Neural cell (in vitro differentiated cells): ENCODE results near the gene AKT1.

ENCODE experiments used
- EZH2 ChIP-seq: fragments of 200-600, 300-800 bp; shearing (Covaris generic), sonication (generic); IDR thresholded peaks from 2 replicates; pipeline ENCODE4 v1.6.1; 2014; ENCODE audit warnings: antibody characterized with exemption, low read length, borderline replicate concordance, mild to moderate bottlenecking; ENCODE audit not compliant: insufficient read depth, poor library complexity, severe bottlenecking
- MXI1 ChIP-seq: fragments of 450-650 bp; conservative IDR thresholded peaks from 2 replicates; pipeline ENCODE4 v1.6.1; 2014; ENCODE audit warnings: antibody characterized with exemption, mild to moderate bottlenecking; ENCODE audit not compliant: poor library complexity, severe bottlenecking
- POLR2AphosphoS5 ChIP-seq: IDR thresholded peaks from 2 replicates; pipeline ENCODE4 v1.6.1; 2012
- TF ChIP-seq, protein P1 (sequence below): fragments of 450-650 bp; IDR thresholded peaks from 2 replicates; pipeline ENCODE4 v1.5.1; 2014; ENCODE audit warnings: antibody characterized with exemption, mild to moderate bottlenecking, moderate library complexity; ENCODE audit not compliant: poor library complexity, severe bottlenecking
- TF ChIP-seq, protein P2 (sequence below): IDR thresholded peaks from 2 replicates; pipeline ENCODE4 v1.6.1; 2012; ENCODE audit warnings: borderline replicate concordance

DNA sequence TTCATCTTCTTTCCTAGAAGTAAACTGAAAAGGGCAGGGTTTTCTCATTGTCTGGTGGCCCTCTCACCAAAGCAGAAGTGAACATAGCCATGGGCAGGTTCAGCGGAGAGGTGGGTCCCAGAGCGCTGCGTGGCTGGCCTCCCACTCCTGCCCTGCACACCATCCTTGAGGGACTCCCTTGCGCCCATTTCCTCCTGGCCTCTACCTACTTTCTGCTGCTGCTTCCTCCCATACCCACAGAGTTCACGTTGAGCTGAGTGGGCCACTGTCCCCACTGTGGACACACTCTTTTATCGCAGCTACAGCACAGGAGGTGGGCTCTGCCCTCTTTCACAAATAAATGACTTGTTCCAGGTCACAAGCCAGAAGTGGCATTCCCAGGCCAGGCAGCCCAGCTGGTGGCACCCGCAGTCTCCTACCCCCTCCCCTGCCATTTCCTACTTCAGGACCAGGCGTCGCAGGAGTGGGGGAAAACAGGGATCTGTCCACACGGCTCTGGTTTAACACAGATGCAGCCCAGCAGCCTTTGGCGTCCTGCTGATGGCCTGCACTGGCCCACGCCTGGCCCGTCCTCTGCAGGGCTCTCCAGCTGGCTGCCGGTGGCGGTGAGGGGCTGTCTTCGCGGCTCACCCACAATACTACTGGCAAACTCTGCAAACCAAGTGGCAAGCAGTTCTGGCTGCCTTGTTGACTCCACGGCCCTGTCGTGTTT is 37.7 kb downstream of the AKT1 start:
- TF ChIP-seq EZH2 (no peak), POLR2AphosphoS5 (no peak), MXI1 (no peak)
- TF ChIP-seq, protein P1, sequence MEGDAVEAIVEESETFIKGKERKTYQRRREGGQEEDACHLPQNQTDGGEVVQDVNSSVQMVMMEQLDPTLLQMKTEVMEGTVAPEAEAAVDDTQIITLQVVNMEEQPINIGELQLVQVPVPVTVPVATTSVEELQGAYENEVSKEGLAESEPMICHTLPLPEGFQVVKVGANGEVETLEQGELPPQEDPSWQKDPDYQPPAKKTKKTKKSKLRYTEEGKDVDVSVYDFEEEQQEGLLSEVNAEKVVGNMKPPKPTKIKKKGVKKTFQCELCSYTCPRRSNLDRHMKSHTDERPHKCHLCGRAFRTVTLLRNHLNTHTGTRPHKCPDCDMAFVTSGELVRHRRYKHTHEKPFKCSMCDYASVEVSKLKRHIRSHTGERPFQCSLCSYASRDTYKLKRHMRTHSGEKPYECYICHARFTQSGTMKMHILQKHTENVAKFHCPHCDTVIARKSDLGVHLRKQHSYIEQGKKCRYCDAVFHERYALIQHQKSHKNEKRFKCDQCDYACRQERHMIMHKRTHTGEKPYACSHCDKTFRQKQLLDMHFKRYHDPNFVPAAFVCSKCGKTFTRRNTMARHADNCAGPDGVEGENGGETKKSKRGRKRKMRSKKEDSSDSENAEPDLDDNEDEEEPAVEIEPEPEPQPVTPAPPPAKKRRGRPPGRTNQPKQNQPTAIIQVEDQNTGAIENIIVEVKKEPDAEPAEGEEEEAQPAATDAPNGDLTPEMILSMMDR: no peak
- TF ChIP-seq, protein P2, sequence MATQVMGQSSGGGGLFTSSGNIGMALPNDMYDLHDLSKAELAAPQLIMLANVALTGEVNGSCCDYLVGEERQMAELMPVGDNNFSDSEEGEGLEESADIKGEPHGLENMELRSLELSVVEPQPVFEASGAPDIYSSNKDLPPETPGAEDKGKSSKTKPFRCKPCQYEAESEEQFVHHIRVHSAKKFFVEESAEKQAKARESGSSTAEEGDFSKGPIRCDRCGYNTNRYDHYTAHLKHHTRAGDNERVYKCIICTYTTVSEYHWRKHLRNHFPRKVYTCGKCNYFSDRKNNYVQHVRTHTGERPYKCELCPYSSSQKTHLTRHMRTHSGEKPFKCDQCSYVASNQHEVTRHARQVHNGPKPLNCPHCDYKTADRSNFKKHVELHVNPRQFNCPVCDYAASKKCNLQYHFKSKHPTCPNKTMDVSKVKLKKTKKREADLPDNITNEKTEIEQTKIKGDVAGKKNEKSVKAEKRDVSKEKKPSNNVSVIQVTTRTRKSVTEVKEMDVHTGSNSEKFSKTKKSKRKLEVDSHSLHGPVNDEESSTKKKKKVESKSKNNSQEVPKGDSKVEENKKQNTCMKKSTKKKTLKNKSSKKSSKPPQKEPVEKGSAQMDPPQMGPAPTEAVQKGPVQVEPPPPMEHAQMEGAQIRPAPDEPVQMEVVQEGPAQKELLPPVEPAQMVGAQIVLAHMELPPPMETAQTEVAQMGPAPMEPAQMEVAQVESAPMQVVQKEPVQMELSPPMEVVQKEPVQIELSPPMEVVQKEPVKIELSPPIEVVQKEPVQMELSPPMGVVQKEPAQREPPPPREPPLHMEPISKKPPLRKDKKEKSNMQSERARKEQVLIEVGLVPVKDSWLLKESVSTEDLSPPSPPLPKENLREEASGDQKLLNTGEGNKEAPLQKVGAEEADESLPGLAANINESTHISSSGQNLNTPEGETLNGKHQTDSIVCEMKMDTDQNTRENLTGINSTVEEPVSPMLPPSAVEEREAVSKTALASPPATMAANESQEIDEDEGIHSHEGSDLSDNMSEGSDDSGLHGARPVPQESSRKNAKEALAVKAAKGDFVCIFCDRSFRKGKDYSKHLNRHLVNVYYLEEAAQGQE: no peak
